Suprapubic skin (tissue), 3 donors: ENCODE data around the gene KCNIP4.

Experiments
- CTCF ChIP-seq, 2 donors: fragments of 200-600 bp in 1 of 2; fragments of 450-650 bp in 1 of 2; sonication (generic) in 1 of 2; IDR thresholded peaks; one replicate each; pipeline ENCODE4 v1.5.1; 2016 to 2019; ENCODE audit warnings: antibody characterized with exemption in 2 of 2, mild to moderate bottlenecking in 1 of 2, moderate library complexity in 1 of 2
- EP300 ChIP-seq: sonication (generic); formaldehyde crosslinking; IDR thresholded peaks from one replicate; pipeline ENCODE4 v1.6.1; 2017; ENCODE audit warnings: antibody characterized with exemption
- POLR2A ChIP-seq, 2 donors: fragments of 450-650 bp; IDR thresholded peaks; one replicate each; pipeline ENCODE4 v1.6.1; 2017; ENCODE audit warnings: antibody characterized with exemption in 2 of 2, mild to moderate bottlenecking in 2 of 2, moderate library complexity in 2 of 2

- TF ChIP-seq CTCF (IDR thresholded peaks at IDR 0.05), result no peak
- TF ChIP-seq POLR2A (IDR thresholded peaks at IDR 0.05), result no peak
- TF ChIP-seq EP300, result no peak
These were observed 71.9 kb downstream of the KCNIP4 start for GRCh38 chr4:21876711-21877110.
